ENCODE results near the gene SAMSN1. TPM values are rescaled to one million over a fixed set of nuclear protein-coding genes. Genes with fewer than 3 reads are reported as not detected.
"Not testable (repeated sequence)": the region's sequence is repeated elsewhere in the genome, so short reads cannot be mapped to it uniquely, and the experiment has no call there.

Gene SAMSN1
- total RNA-seq, 3 donors from 2014 or later, result 3.2 to 11.1 (median 6.5) TPM

DNA sequence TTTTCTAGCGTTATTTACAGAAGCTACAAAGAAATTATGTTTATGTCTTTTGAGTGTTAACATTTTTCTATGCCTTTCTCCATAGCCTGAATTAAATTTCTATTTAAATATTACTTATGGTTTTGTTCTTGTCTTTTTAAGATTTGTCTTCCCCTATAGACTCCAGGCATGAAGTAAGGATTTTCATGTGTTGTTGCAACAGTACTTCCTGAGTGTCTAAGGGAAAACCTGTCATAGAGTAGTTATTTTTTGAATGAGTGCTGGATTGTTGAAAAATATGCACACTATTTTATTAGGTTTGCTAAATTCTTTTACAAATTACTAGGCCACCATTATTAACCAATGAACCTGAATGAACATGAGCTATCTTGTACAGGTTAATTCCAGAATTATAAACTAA, 27.1 kb downstream of the SAMSN1 start:
- Histone ChIP-seq H3K4me3 (no peak overlapping the region), H3K9me3 (no peaks in the 10 kb centered on the region), H3K4me1 (ENCODE audit: low read depth) (no peaks in the 10 kb centered on the region), H3K36me3 (ENCODE audit: low read depth) (no peaks in the 10 kb centered on the region)
- intact Hi-C loops (cut with DNase I, micrococcal nuclease), result no loop called here
- TF ChIP-seq, protein P1, sequence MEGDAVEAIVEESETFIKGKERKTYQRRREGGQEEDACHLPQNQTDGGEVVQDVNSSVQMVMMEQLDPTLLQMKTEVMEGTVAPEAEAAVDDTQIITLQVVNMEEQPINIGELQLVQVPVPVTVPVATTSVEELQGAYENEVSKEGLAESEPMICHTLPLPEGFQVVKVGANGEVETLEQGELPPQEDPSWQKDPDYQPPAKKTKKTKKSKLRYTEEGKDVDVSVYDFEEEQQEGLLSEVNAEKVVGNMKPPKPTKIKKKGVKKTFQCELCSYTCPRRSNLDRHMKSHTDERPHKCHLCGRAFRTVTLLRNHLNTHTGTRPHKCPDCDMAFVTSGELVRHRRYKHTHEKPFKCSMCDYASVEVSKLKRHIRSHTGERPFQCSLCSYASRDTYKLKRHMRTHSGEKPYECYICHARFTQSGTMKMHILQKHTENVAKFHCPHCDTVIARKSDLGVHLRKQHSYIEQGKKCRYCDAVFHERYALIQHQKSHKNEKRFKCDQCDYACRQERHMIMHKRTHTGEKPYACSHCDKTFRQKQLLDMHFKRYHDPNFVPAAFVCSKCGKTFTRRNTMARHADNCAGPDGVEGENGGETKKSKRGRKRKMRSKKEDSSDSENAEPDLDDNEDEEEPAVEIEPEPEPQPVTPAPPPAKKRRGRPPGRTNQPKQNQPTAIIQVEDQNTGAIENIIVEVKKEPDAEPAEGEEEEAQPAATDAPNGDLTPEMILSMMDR (IDR thresholded peaks at IDR 0.05), result no peak
- no peak for DNase-seq
- ATAC-seq, result no peak

- no peaks in the 10 kb centered on the region for H3K9me3 ChIP-seq
- H3K4me3 ChIP-seq, result no peak overlapping the region
- ATAC-seq (no peak), DNase-seq (no peak)
- H3K36me3 ChIP-seq (ENCODE audit: low read depth), result no peaks in the 10 kb centered on the region
- TF ChIP-seq, protein P1 (IDR thresholded peaks at IDR 0.05), result no peak
- H3K4me1 ChIP-seq (ENCODE audit: low read depth), result no peaks in the 10 kb centered on the region
- intact Hi-C loops (cut with DNase I, micrococcal nuclease), result no loop called here
Measured at GRCh38 chr21:14513804-14514203, 32.3 kb downstream of the SAMSN1 start.

DNA sequence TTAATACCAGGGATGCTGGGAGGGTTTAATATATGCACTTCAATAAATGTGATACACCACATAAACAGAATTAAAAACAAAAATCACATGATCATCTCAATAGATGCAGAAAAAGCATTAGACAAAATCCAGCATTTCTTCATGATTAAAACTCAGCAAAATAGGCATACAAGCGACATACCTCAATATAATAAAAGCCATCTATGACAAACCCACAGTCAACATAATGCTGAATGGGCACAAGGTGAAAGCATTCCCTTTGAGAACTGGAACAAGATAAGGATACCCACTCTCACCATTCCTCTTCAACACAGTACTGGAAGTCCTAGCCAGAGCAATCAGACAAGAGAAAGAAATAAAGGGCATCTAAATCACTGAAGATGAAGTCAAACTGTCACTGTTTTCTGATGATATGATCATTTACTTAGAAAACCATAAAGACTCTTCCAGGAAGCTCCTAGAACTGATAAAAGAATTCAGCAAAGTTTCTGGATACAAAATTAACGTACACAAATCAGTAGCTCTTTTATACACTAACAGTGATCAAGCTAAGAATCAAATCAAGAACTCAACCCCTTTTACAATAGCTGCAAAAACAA, 39.2 kb downstream of the SAMSN1 start:
- intact Hi-C loops (cut with DNase I, micrococcal nuclease); H3K36me3 ChIP-seq (ENCODE audit: low read depth); H3K4me1 ChIP-seq (ENCODE audit: low read depth); H3K4me3 ChIP-seq; DNase-seq; H3K9me3 ChIP-seq; ATAC-seq: not testable (repeated sequence)

- no peaks in the 10 kb centered on the region for H3K4me1 ChIP-seq (ENCODE audit: low read depth)
- H3K36me3 ChIP-seq (ENCODE audit: low read depth), result no peaks in the 10 kb centered on the region
- no peaks in the 10 kb centered on the region for H3K9me3 ChIP-seq
- intact Hi-C loops (cut with DNase I, micrococcal nuclease), result no loop called here
- DNase-seq (no peak), ATAC-seq (no peak)
- TF ChIP-seq, protein P1 (IDR thresholded peaks at IDR 0.05), result no peak
- H3K4me3 ChIP-seq, result no peak overlapping the region
Measured at GRCh38 chr21:14500873-14501272, 45.2 kb downstream of the SAMSN1 start.

DNA sequence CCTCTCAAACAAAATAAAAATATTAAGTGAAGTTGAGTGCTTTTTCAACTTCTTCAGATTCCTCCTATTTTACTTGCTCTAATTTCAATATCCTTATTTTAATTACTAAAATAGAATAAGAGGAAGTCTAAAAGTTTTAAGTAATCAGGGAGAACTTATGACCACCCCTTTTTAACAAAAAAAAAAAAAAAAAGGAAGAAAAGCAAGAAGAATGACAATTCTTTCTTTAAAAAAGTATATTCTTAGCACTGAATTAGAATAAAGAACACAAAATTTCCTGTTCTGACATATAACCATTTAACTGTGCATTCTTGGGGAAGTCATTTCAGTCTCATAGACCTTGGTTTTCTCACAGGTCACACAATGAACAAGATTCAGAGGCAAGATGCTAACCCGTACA, 46.8 kb downstream of the SAMSN1 start:
- Histone ChIP-seq H3K4me1 (ENCODE audit: low read depth) (no peaks in the 10 kb centered on the region), H3K36me3 (ENCODE audit: low read depth) (no peaks in the 10 kb centered on the region), H3K4me3 (no peak overlapping the region), H3K9me3 (no peaks in the 10 kb centered on the region)
- intact Hi-C loops (cut with DNase I, micrococcal nuclease), result no loop called here
- DNase-seq (no peak), ATAC-seq (no peak)
- TF ChIP-seq, protein P1 (IDR thresholded peaks at IDR 0.05), result no peak

DNA sequence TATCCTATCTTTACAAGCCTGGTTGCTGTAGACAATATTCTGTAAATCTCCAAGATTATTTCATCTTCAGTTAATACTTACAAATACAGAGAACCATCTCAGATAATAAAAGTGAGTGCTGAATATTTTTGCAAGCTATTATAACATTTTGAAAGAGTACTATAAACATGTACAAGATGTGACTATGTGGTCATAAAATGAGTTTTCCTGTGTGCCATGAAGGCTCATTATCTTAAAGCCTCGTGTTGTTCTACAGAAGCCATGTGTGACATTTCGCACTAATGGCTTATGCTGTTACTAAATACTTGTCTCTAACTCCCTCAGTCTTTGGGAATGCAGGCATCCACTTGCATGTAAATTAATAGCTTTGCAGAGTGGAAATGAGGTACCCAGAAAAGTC, 48.3 kb downstream of the SAMSN1 start:
- ATAC-seq, result no peak
- no peaks in the 10 kb centered on the region for H3K36me3 ChIP-seq (ENCODE audit: low read depth)
- intact Hi-C loops (cut with DNase I, micrococcal nuclease), result no loop called here

More for the DNA sequence above, 48.3 kb downstream of the SAMSN1 start:
- no peaks in the 10 kb centered on the region for H3K9me3 ChIP-seq
- TF ChIP-seq, protein P1 (IDR thresholded peaks at IDR 0.05), result no peak
- no peak for DNase-seq
- no peaks in the 10 kb centered on the region for H3K4me1 ChIP-seq (ENCODE audit: low read depth)
- H3K4me3 ChIP-seq, result no peak overlapping the region
